Measurements from ENCODE around the gene DCXR.

Gene DCXR

DNA sequence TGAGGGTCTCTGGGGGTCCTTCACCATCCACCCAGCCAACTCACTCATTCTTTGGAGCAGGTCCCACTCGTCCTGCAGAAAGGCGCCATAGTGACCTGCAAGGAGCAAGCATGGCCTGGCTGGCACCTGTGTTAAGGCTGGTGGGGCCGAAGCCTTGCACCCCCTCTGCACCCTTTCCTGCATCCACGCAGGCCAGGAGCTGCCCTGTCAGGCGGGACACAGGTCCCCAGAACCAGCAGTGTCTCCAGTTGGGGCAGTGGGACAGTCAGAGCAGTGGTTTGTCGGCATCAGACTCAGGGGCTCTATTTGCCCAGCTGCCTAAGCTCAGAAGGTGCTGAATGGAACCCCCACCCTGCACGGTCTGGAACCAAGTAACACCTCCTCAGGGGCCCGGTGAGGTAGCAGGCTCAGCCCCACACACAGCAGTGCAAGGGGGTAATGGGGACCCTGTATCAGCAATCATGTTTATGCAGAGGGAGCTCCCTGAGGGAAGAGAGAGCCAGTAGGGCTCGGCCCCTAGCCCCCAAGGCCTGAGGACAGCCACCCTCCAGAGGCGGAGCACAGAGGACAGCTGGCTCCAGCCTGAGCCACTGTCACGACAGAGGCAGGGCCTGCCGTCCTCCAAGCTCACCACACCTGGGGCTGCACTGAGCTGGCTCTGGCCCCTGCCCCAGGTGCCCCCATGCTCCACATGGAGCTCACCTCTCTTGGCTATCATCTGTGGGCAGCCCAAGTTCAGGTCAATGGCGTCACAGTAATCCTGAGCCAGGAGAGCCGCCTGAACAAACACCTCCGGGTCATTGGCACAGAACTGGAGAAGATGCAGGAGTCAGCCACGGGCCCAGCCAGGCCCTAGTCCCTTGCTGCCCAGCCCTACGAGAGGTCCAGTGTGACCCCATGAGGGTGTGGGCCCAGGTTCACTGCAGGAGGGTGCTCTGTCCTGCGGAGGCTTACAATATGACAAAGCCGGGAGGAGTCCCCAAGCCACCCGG, 26.2 kb upstream of the DCXR start:
- TF ChIP-seq GATA2 (IDR thresholded peaks at IDR 0.05; ENCODE audit: low read depth, low read length) (no peak), GATA3 (IDR thresholded peaks at IDR 0.05; ENCODE audit: low read depth, low read length) (no peak)

DNA sequence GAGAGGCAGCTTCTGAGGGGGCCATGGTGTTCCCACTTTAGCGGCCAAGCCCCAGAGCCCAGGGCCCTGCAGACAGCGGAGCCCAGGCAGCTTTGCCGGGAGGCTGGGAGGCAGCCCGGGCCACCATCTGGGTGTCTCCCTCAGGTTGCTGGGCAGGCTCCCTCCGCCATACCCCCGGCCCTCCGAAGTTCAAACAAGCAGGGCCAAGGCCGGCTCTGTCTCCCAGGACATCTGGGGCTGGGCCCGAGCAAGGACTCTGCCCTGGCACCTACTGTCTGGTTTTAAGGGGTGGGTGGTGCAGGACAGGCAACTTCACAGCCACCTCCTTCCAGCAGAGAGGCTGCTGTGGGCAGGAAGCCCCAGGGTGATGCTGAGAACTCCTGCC, 25.5 kb upstream of the DCXR start:
- no peak for TF ChIP-seq GATA3 (IDR thresholded peaks at IDR 0.05; ENCODE audit: low read depth, low read length)
- no peak for TF ChIP-seq GATA2 (IDR thresholded peaks at IDR 0.05; ENCODE audit: low read depth, low read length)

DNA sequence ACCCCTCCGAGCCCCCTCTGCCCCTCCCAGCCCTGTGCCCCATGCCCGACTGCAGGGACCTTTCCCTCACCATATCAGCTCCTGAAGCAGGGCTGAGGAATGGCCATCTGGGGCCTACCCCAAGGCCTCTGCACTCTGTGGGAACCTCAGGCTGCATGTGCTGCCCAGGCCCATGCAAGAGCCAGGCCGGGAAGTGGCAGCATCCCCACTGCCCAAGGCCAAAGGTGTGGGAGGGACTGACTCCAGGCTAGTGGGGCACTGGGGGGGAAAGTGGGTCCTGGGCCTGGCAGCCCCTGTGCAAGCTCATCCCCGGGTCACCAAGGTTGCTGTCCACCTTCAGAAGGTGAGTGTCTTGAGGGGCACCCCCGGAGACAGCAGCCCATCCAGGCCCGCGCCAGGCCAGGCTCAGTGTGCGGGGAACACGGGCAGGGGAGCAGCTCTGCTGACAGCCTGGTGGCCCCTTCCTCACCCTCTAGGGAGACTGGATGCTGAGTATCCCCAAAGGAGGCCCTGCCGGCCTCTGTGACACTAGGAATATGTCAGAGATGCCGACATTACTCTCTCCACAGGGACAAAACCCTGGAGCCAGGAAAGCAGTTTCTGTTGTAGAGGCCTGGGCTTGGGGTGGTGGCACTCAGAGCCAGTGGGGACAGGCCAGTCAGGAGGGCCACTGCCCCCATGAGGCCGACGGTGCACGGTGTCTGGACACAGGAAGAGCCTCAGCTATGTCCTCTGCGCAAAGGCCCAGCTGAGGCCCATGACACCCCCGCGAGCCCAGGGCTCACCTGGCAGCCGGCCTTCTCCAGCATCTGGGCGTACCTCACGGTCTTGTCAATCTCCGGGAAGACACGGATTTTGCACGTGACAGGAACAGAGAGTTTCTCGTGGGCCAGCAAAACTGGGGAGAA, 24.8 kb upstream of the DCXR start:
- TF ChIP-seq GATA2 (IDR thresholded peaks at IDR 0.05; ENCODE audit: low read depth, low read length) (no peak), GATA3 (IDR thresholded peaks at IDR 0.05; ENCODE audit: low read depth, low read length) (no peak)

DNA sequence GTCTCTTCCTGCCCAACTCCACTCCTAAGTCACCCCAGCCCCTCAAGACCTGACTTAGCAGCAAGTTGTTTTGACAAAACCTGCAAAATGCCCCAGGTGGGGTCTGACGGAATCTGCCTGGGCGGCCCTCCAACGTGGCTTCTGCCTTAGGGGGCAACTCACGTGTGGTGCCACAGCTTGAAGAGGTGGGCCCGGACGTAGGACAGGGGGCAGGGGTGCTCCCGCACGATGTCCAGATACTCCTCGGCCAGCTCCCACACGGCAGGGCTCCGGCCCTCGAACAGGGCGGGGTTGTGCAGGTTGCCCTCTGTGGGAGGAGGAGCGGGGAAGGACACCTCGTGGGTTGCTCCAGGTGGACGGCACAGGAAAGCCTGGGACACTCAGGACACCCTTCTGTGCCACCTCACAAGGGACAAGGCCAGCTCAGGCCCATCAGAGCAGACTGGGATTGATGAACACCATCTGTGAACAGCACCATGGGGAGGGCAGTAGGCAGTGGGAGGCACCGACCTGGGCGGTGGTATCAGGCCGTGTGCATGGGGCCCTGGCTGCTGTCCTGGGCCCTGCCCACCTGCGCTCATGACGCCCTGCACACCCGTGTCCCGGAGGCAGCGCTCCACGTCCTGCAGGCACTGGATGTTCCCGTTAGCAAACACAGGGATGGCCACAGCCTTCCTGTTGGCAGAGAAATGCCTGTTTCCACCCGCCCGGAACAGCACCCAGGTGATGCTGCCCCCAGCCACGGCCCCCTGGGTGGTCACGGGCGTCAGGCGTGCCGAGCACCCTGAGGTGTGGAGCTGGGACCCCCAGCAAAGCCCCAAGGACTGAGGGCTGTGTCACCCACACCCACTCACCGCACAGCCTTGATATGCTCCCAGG, 23.8 kb upstream of the DCXR start:
- TF ChIP-seq GATA3 (IDR thresholded peaks at IDR 0.05; ENCODE audit: low read depth, low read length): no peak
- no peak for TF ChIP-seq GATA2 (IDR thresholded peaks at IDR 0.05; ENCODE audit: low read depth, low read length)

DNA sequence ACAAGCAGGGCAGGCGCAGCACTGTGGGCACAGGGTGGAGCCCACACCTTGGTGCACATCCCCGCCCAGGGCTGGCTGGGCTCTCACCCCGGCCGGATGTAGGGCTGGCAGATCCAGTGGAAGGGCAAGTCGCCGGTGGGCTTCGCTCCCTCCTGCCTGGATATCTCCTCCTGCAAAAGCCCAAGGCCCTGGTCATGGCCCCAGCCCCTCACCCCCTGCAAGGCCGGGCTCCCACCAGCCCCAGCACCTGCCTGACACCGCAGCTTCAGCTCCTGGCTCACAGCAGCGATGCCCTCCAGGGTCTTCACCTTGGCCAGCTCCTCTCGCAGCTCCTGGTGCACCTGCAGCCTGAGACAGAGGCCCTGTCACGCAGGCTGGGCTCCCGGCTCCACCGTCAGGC, 23.1 kb upstream of the DCXR start:
- TF ChIP-seq GATA2 (IDR thresholded peaks at IDR 0.05; ENCODE audit: low read depth, low read length) (no peak), GATA3 (IDR thresholded peaks at IDR 0.05; ENCODE audit: low read depth, low read length) (no peak)

DNA sequence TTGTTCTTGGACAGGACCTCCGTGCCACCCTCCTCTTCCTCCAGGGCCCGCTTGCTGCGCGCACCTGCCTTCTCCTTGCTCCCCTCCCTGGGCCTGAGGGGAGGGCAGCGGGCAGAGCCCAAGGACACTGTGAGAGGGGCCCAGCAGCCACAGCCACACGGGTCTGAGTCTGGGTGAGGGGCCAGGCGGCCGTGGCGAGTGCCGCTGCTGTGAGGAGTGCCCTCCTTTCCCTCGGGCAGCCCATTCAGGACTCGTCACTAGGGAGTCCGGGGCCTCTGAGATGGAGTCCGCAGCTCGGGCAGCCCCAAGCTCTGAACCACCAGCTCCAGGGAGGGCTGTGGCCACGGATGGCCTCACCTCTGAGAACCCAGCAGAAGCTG, 22.5 kb upstream of the DCXR start:
- TF ChIP-seq GATA2 (IDR thresholded peaks at IDR 0.05; ENCODE audit: low read depth, low read length) (no peak), GATA3 (IDR thresholded peaks at IDR 0.05; ENCODE audit: low read depth, low read length) (no peak)

DNA sequence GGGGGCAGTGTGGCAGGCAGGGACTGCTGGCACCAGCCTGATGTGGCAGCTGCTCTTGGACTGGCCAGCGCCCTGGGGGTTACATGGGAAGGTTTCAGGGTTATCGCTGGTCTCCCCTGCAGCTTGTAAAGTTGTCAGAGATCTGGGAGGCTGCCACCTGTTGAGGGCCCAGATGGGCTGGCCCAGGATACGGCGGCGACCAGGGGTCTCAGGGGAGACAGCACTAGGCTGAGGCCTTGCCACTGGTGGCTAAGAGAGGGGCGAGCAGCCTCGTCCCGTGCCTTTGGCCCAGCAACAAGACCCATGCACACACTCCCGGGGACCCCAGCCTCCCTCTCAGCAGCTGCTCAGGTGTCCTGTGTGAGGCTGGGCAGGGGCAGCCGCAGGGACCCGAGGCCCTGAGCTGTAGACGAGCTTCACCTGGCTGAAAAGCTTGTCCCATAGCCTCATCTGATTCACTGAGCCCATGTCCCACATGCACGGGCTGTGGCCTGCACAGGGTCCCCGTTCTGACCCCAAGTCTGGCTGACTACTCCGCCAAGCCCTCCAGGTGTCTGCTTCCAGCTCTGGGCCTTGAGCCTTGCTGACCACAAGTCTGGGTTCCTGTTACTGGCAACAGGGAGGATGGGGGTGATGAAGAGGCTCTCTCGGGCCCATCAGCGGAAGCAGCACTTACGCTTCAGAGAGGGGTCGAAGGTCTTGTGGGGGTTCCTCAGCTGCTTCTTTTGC, 21.9 kb upstream of the DCXR start:
- no peak for TF ChIP-seq GATA3 (IDR thresholded peaks at IDR 0.05; ENCODE audit: low read depth, low read length)
- no peak for TF ChIP-seq GATA2 (IDR thresholded peaks at IDR 0.05; ENCODE audit: low read depth, low read length)

DNA sequence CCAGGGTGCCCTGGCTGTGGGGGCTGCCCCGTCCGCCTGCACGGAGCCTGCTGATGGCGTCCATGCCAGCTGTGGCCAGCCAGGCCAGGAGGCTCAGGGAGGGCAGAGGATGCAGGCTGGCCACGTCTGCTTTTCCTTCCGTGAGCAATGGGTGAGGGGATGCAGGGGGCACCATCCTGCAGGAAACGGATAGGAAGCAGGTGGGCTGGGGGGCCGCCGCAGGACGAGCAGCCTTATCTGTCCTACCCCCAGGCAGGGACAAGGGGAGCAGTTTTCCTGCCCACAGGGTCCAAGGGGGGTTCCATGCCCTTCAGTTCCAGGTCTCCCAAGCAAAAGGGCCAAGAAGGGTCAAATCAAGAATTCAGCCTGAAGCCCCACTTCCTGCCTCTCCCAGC, 21.4 kb upstream of the DCXR start:
- no peak for TF ChIP-seq GATA3 (IDR thresholded peaks at IDR 0.05; ENCODE audit: low read depth, low read length)
- TF ChIP-seq GATA2 (IDR thresholded peaks at IDR 0.05; ENCODE audit: low read depth, low read length): no peak

DNA sequence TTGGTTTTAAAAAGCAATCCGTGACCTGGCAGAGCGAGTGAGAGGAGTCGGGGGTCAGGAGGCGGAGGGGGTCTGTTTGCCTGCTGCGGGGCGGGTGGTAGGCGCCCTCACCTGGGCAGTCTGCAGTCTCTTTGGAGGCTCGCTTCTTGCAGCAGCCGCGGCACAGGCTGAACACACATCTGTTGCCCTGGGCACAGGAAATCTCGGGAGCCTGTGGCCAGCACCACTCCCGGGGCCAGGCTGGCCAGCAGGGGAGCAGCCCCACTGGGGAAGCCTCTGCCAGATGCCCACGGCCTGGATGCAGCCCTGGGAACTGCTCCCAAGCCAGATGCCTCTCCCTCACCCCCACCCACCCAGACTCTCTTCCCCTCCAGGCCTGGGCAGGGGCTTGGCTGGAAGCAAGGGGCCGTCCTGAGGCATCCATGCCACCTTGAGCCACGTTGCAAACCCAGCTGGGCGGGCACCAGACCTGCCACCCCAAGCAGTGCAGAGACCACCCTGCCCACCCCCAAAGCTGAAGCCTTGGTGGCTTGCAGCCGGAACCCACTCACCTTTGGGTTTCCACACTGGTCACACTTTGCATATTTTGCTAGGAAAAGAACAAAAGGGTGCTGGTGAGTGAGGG, 20.8 kb upstream of the DCXR start:
- TF ChIP-seq GATA2 (IDR thresholded peaks at IDR 0.05; ENCODE audit: low read depth, low read length) (no peak), GATA3 (IDR thresholded peaks at IDR 0.05; ENCODE audit: low read depth, low read length) (no peak)

DNA sequence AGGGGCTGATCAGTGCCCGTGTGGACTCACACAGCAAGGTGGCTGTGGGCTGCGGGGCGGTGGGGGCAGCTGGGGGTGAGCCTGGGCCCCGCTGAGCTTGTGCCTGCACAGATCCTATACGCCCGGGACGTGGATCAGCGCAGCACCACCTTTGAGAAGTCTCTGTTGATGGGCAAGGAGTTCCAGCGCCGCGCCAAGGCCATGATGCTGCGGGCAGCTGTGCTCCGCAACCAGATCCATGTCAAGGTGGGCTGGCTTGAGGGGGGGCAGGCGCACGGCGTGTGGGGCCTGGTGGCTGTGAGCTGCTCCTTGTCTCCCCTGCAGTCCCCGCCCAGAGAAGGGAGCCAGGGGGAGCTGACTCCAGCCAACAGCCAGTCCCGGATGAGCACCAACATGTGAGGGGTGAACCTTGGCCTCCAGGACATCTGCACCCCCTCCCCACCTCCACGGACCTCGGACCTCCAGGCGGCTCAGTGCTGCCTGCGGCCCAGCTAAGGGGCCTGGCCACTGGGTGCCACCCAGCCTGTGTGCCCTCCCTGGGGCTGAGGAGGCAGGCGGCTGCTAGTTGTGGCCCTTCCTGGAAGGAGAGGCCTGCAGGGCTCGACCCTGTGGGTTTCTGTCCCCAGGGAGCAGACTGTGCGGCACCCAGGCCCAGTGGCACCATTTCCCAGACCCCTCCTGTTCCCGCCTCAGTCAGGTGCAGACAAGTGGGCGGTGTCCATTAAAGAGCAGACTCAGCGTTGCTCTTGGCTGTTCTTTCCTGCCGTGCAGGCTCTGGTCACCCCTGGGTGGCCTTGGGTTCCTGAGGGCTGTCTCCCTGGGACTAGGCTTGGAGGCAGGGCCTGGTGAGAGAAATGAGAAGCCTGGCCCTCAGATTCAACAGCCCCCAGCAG, 19.5 kb upstream of the DCXR start:
- TF ChIP-seq GATA3 (IDR thresholded peaks at IDR 0.05; ENCODE audit: low read depth, low read length): no peak
- TF ChIP-seq GATA2 (IDR thresholded peaks at IDR 0.05; ENCODE audit: low read depth, low read length): no peak

DNA sequence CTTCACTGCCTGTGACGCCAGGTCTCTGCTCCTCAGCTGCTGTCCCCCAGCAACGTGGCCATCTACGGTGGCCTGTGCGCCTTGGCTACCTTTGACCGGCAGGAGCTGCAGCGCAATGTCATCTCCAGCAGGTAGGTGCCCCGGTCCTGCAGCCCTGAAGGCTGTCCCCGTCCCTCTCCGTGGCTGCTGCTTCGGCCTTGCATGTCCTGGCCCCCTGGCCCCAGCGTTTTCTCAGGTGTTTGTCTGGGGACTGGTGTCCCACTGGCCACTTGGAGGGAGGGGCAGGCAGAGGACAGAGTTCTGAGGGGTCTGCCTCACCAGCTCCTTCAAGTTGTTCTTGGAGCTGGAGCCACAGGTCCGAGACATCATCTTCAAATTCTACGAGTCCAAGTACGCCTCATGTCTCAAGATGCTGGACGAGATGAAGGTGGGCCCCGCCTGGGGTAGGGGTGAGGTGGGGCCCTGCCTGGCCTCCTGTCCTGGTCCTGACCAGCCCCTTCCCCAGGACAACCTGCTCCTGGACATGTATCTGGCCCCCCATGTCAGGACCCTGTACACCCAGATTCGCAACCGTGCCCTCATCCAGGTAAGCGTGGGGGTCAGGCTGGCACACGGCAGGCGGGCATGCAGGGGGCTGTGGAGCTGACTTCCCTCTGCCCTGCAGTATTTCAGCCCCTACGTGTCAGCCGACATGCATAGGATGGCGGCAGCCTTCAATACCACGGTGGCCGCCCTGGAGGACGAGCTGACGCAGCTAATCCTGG, 18.6 kb upstream of the DCXR start:
- TF ChIP-seq GATA2 (IDR thresholded peaks at IDR 0.05; ENCODE audit: low read depth, low read length) (no peak), GATA3 (IDR thresholded peaks at IDR 0.05; ENCODE audit: low read depth, low read length) (no peak)
